Neural cell (in vitro differentiated cells): ENCODE measurements around the gene RIF1.

ENCODE experiments used
- CTCF ChIP-seq: fragments of 450-650 bp; IDR thresholded peaks from 2 replicates; pipeline ENCODE4 v1.5.1; 2014; ENCODE audit warnings: antibody characterized with exemption, mild to moderate bottlenecking, moderate library complexity; ENCODE audit not compliant: poor library complexity, severe bottlenecking
- EZH2 ChIP-seq: fragments of 200-600, 300-800 bp; shearing (Covaris generic), sonication (generic); IDR thresholded peaks from 2 replicates; pipeline ENCODE4 v1.6.1; 2014; ENCODE audit warnings: antibody characterized with exemption, low read length, borderline replicate concordance, mild to moderate bottlenecking; ENCODE audit not compliant: insufficient read depth, poor library complexity, severe bottlenecking
- MXI1 ChIP-seq: fragments of 450-650 bp; conservative IDR thresholded peaks from 2 replicates; pipeline ENCODE4 v1.6.1; 2014; ENCODE audit warnings: antibody characterized with exemption, mild to moderate bottlenecking; ENCODE audit not compliant: poor library complexity, severe bottlenecking
- POLR2AphosphoS5 ChIP-seq: IDR thresholded peaks from 2 replicates; pipeline ENCODE4 v1.6.1; 2012
- REST ChIP-seq: IDR thresholded peaks from 2 replicates; pipeline ENCODE4 v1.6.1; 2012; ENCODE audit warnings: borderline replicate concordance
- TAF1 ChIP-seq: IDR thresholded peaks from 2 replicates; pipeline ENCODE4 v1.6.1; 2012; ENCODE audit warnings: low read depth

GRCh38 chr2:151380580-151381235, 29.0 kb upstream of the RIF1 start:
- TF ChIP-seq CTCF (no peak), POLR2AphosphoS5 (no peak), MXI1 (no peak), TAF1 (no peak), REST (no peak), EZH2 (no peak)
